Activated T-cell treated with anti-CD3 and anti-CD28 coated beads, Interleukin-2, amount 50 U/mL, for 4 hours (primary cell): ENCODE measurements around the gene KLRB1. TPM values are rescaled to one million over a fixed set of nuclear protein-coding genes. Genes with fewer than 3 reads are reported as not detected.
A peak's percentile ranks its signal among the peaks of the same experiment; 100 is the strongest.
"Not testable (repeated sequence)": the region's sequence is repeated elsewhere in the genome, so short reads cannot be mapped to it uniquely, and the experiment has no call there.

Experiments used
- ATAC-seq, 2 donors: fragments of 200-7000 bp; cut with Tn5 transposase; one replicate each; pipeline ENCODE4 v1.10.0; 2021
- DNase-seq: peaks from one replicate; pipeline ENCODE4 v3.0.0-alpha.2; 2020
- H3K27me3 Mint-ChIP-seq: one replicate; pipeline ENCODE4 v1.8.0; 2021; ENCODE audit warnings: low read depth, mixed read lengths
- H3K36me3 Mint-ChIP-seq: one replicate; pipeline ENCODE4 v1.8.0; 2022; ENCODE audit warnings: mixed read lengths; ENCODE audit not compliant: insufficient read depth
- H3K4me1 Mint-ChIP-seq: one replicate; pipeline ENCODE4 v1.8.0; 2021; ENCODE audit warnings: low read depth, mixed read lengths
- H3K4me3 Mint-ChIP-seq: one replicate; pipeline ENCODE4 v1.8.0; 2021; ENCODE audit warnings: mild to moderate bottlenecking, moderate library complexity, mixed read lengths
- H3K9me3 Mint-ChIP-seq: one replicate; pipeline ENCODE4 v1.8.0; 2021; ENCODE audit warnings: mixed read lengths
- total RNA-seq, 3 donors: library from RNA; stranded (reverse); gene quantifications; one replicate each; pipeline ENCODE4 v1.2.1, GENCODE V29; 2021

The KLRB1 gene
- total RNA-seq, 3 donors from 2014 or later, result 0.56 to 2.2 (median 1.1) TPM

DNA sequence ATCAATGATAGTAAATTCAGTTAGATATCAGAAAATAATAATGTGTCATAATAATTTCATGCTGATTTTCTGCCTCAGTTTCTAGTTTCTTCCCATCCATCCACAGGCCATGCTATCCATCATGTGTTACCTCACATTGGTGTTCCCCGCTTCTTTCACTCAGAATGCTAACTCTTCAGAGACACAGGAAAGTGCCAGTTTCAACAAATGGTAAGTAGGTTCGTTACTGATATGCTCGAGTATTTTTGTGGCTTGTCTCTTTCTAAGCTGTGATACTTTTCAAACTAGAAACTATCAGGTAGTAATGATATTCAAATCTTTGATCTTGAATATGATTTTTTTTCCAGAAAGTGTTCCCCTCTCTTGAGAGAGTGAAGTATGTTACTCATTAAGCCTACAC, 1.5 kb downstream of the KLRB1 start:
- Mint-ChIP-seq H3K4me1 (peaks cover 52% of the 10 kb centered on the region), H3K36me3 (no peaks in the 10 kb centered on the region), H3K4me3 (peak overlapping the region; percentile 58), H3K9me3 (peaks cover 4% of the 10 kb centered on the region), H3K27me3 (no peaks in the 10 kb centered on the region)
- ATAC-seq, result no peak
- DNase-seq, result no peak

DNA sequence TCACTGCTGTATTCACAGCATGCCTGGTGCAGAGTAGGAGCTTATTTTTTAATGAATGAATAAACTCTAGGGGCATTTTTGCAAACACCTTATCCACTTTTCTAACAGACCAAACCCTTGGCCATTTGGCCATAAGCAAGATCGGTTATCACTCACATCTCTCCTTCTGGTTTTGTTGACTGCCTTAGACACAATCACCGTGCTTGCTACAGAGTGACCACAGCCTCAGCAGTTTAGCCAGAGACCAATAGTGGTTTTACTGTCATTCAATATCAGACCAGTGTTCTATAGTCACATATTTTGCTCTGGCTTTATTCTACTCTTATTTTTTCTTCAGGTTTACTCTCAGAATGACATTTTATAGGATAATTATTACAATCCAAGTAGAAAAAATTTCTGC, 2.2 kb downstream of the KLRB1 start:
- no peak for ATAC-seq
- DNase-seq, result no peak
- Mint-ChIP-seq H3K4me1 (peaks cover 45% of the 10 kb centered on the region), H3K4me3 (peak overlapping the region; percentile 58), H3K27me3 (no peaks in the 10 kb centered on the region), H3K9me3 (peaks cover 4% of the 10 kb centered on the region), H3K36me3 (no peaks in the 10 kb centered on the region)

DNA sequence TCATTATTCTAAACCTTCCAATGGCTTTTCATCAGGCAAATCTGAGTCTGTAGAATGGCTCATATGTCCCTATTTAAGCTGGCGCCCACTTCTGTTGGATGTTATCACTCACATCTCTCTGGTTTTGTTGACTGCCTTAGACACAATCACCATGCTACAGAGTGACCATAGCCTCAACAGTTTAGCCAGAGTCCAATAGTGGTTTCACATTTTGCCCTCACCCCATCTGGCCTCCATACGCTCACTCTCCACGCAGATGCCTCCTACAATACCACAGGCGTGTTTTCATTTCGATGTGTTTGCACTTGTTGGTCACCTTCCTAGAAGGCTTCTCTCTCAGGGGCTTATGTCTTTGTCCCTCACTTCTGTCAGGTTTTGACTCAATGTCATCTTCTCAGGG, 3.4 kb downstream of the KLRB1 start:
- Mint-ChIP-seq H3K4me3 (no peak overlapping the region), H3K4me1 (peaks cover 36% of the 10 kb centered on the region), H3K27me3 (no peaks in the 10 kb centered on the region), H3K9me3 (peaks cover 4% of the 10 kb centered on the region), H3K36me3 (no peaks in the 10 kb centered on the region)
- DNase-seq (no peak), ATAC-seq (peak in 1 of 2 donors; percentile 43)

DNA sequence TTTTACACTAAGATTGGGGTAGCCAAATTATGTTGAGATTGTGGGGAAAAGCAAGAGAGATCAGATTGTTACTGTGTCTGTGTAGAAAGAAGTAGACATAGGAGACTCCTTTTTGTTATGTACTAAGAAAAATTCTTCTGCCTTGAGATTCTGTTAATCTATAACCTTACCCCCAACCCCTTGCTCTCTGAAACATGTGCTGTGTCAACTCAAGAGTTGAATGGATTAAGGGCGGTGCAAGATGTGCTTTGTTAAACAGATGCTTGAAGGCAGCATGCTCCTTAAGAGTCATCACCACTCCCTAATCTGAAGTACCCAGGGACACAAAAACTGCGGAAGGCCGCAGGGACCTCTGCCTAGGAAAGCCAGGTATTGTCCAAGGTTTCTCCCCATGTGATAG, 7.3 kb downstream of the KLRB1 start:
- not testable (repeated sequence) for DNase-seq, H3K4me3 Mint-ChIP-seq, H3K27me3 Mint-ChIP-seq, H3K36me3 Mint-ChIP-seq, H3K9me3 Mint-ChIP-seq, ATAC-seq
- peaks cover 17% of the 10 kb centered on the region for H3K4me1 Mint-ChIP-seq

DNA sequence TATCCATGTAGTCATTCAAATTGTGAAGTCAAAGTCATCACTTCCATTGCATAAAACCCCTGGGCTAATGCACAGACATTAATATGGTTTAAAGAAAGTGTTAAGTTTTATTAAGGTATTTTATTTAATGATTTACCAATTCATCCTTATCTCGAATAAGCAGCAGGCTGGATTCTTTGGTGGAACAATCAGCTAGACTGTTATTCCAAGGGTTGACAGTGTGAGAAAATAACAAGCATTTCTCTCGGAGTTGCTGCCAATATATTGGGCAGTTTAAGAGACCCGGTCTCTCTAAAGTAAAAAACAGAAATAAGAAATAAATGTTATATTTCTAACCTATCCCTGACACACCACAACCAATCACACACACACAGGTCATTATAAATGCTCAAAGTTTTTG, 9.4 kb downstream of the KLRB1 start:
- no peak for ATAC-seq
- Mint-ChIP-seq H3K27me3 (no peaks in the 10 kb centered on the region), H3K4me3 (no peak overlapping the region), H3K9me3 (peaks cover 4% of the 10 kb centered on the region), H3K36me3 (peaks cover 6% of the 10 kb centered on the region), H3K4me1 (peaks cover 6% of the 10 kb centered on the region)
- no peak for DNase-seq

DNA sequence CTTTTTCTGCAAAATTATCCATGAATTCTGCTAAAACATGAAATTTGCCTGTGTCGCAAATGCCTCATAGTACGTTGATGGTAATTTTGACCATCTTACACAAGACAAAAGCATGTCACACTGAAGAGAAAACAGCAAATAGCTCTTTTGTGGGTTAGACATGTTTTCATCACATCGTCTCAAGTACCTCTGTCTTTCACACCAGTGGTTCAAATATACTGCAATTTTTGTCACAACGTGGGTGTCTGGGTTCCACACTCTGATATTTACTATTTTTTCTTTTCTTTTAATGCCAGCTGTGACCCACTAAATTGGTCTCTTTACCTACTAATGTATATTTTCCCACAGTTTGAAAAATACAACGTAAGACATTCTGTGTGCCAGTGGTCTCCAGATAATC, 10.4 kb downstream of the KLRB1 start:
- ATAC-seq, result no peak
- no peak for DNase-seq
- peaks cover 3% of the 10 kb centered on the region for H3K4me1 Mint-ChIP-seq

DNA sequence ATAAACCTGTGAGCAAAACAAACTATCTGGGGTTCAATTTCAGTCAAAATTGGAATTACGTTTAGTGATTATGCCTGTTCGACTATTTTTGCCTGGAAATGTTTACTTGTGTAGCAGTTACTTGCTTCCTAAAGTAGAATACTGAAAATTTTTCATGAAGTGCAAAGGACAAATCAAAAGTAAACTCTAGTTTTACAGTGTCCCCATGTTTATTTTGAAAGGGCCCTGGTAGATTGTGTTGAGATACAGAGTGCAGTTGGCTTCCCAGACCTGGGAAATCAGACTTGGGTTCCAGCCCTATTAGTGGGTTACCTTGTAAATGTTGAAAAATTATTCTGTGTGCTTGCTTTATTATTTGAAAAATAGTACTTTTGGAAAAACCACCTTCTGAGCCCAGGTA, 17.3 kb downstream of the KLRB1 start:
- H3K27me3 Mint-ChIP-seq, result no peaks in the 10 kb centered on the region
- no peaks in the 10 kb centered on the region for H3K9me3 Mint-ChIP-seq
- H3K36me3 Mint-ChIP-seq, result no peaks in the 10 kb centered on the region
- no peak for DNase-seq
- H3K4me3 Mint-ChIP-seq, result no peak overlapping the region
- no peak for ATAC-seq
- H3K4me1 Mint-ChIP-seq, result no peaks in the 10 kb centered on the region

More for the DNA sequence above, 10.4 kb downstream of the KLRB1 start:
- Mint-ChIP-seq H3K9me3 (peaks cover 4% of the 10 kb centered on the region), H3K27me3 (no peaks in the 10 kb centered on the region), H3K36me3 (peaks cover 6% of the 10 kb centered on the region), H3K4me3 (no peak overlapping the region)

DNA sequence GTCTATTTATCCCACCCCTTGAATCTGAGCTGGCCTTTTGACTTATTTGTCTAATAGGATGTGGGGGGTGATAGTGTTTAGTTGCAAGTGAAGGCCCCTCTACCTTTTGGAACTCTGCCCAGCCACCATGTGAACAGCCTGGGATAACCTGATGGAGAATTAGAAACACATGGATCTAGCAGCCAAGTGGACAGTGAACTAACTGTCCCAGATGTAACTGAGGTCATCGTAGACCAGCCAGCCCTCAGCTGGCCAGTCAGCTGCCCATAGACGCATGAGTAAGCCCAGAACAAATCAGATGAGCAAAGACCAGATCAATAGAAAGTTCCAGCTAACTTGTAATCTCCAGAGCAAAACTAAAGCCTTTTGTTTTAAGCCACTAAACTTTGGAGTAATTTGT, 19.0 kb downstream of the KLRB1 start:
- no peaks in the 10 kb centered on the region for H3K9me3 Mint-ChIP-seq
- no peaks in the 10 kb centered on the region for H3K36me3 Mint-ChIP-seq
- ATAC-seq (no peak), DNase-seq (no peak)
- no peaks in the 10 kb centered on the region for H3K27me3 Mint-ChIP-seq
- no peaks in the 10 kb centered on the region for H3K4me1 Mint-ChIP-seq
- no peak overlapping the region for H3K4me3 Mint-ChIP-seq

DNA sequence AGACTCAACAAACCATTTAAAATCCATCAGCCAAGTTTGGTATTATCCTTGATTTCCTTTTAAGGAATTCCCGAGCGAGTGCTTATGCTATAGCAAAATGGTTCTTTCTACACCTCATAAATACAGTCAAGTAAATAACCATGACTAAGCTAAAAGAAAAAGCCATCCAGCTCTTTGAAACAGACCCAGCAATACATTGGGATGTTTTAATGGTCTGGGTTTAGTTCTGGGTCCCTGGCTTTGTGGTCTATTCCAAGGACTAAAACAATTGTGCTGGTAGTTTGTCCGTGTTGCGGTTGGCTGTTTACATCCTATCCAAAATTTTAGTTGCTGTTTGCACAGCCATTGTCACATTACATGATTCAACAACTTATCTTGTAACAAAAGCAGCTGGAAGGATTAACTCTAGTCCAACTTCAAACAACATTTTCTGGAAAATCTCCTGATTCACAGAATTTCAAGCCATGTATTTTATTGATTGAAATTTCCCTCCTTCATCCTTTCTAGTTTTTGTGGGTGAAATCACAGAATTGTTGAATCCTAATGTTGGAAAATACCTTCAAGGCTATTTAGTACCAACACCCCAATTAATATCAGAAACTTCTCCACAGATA, 19.6 kb downstream of the KLRB1 start:
- ATAC-seq (no peak), DNase-seq (no peak)
- Mint-ChIP-seq H3K36me3 (no peaks in the 10 kb centered on the region), H3K9me3 (no peaks in the 10 kb centered on the region), H3K27me3 (no peaks in the 10 kb centered on the region), H3K4me1 (no peaks in the 10 kb centered on the region), H3K4me3 (no peak overlapping the region)

DNA sequence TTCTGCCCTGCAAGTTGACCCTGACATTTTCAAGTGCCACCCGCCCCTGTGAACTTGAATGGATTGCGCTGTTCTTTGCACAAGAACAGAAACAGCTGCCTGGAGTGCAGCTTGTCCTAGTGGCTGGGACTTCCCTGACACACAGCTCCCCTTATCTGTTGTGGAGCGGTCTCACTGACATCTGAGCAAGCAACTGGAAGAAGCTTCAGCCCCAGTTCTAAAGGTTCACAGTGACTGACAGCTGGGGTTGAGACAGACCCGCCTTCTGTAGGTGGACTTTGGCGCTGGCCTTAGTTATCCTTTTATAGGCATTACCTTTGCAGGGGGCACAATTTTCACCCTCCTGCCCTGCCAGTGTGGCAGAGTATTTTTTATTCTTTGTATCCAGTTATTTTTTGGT, 30.0 kb downstream of the KLRB1 start:
- H3K27me3 Mint-ChIP-seq, H3K36me3 Mint-ChIP-seq, DNase-seq, ATAC-seq, H3K9me3 Mint-ChIP-seq, H3K4me1 Mint-ChIP-seq, H3K4me3 Mint-ChIP-seq: not testable (repeated sequence)

DNA sequence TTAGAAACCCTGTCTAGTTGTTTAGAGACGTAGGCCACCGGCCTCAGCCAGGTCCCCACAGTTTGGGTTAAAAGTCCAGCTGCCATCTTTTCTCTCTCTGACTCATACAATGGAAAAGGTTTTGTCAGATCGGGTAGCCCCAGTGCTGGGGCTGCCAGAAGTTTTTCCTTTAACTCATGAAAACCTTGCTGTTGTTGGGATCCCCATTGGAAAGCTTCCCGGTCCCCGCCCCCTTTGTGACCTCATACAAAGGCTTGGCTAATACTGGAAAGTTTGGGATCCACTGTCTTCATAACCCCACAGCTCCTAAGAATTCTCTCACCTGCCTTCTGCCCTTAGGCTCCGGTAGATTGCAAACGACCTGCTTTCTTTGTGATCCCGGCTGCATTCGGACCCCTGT, 40.6 kb downstream of the KLRB1 start:
- not testable (repeated sequence) for H3K36me3 Mint-ChIP-seq, H3K4me3 Mint-ChIP-seq, H3K9me3 Mint-ChIP-seq, H3K4me1 Mint-ChIP-seq, ATAC-seq, H3K27me3 Mint-ChIP-seq, DNase-seq

DNA sequence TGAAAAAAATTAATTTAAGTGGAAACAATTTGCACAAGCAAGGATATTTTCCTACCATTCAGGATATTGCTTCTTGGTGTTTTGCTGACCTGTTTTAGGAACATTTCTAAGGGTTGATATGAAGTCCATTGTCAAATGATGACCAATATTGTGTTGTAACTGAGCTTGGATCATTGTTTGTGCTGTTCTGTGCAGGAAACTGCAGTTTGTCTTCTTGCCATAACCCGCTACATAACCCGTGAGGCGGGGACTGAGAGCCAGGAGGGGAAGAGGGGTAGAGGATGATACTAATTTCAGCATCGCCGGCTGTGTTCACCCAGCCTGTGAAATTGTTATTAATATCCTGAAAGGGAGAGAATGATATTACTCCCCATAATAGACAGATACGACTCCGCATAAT, 41.6 kb downstream of the KLRB1 start:
- H3K36me3 Mint-ChIP-seq, H3K4me1 Mint-ChIP-seq, H3K27me3 Mint-ChIP-seq, H3K9me3 Mint-ChIP-seq, H3K4me3 Mint-ChIP-seq, ATAC-seq, DNase-seq: not testable (repeated sequence)

DNA sequence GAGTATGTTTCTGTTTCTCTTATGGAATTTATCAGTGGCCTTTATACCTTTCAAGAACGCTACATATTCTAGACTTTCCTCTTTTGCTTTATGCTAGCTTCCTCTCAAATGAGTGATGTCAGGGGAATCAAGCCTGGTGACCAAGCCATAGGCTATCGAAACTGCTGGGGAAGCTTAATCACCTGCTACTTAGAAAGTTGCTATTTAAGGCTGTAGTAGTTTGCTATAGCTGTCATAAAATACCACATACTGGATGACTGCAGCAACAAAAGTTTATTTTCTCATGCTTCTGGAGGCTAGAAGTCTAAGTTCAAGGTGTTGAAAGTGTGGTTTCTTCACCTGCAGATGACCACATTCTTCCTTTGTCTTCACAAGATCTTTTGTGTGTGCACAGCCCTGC, 43.3 kb downstream of the KLRB1 start:
- H3K4me3 Mint-ChIP-seq, ATAC-seq, H3K4me1 Mint-ChIP-seq, H3K36me3 Mint-ChIP-seq, DNase-seq, H3K27me3 Mint-ChIP-seq, H3K9me3 Mint-ChIP-seq: not testable (repeated sequence)

DNA sequence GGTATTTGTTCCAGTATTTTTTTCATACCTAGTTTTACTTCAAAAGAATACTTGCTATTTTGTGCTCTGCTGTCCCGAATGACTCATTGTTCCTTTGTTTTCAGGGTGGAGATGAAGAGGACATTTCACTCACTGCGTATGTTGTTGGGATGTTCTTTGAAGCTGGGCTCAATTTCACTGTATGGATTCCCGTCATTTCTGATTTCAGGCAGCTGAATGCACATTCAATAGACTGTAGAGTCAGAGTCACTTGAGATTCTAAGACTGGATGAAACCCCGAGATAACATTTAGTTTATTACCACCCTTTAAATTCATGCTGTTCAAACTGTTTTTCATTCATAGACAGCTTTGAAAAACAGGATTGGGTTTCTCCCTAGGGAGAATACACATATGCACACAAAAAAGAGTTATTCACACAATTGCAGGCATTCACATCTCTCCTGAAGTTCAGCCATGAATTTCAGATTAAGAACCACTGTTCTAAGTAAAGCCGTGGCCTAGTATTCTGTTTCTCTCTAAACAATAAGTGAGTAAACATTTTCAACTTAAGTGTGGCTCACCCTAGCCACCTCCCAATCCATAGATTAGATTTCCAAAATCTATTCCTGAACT, 44.8 kb downstream of the KLRB1 start:
- H3K4me3 Mint-ChIP-seq, H3K27me3 Mint-ChIP-seq, H3K36me3 Mint-ChIP-seq, ATAC-seq, H3K9me3 Mint-ChIP-seq, DNase-seq, H3K4me1 Mint-ChIP-seq: not testable (repeated sequence)

DNA sequence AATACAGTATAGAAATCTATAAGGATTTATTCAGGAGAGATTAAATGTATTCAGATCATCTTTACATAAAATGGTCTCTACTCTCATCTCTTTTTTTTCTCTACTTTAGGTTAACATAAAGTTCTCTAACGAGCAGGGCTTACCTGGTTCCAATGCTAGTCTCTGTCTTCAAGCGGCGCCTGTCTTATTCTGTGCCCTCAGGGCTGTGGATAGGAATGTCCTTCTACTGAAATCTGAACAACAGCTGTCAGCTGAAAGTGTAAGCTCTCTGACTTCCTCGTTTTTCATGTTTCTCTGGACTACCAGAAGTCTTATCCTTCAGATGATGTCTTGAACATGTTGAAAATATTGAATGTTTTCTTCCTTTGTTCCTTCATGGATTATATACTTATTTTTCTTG, 62.2 kb downstream of the KLRB1 start:
- H3K4me3 Mint-ChIP-seq, H3K9me3 Mint-ChIP-seq, H3K27me3 Mint-ChIP-seq, ATAC-seq, H3K4me1 Mint-ChIP-seq, DNase-seq, H3K36me3 Mint-ChIP-seq: not testable (repeated sequence)
